HCT116 (cell line): ENCODE data around the gene TES. TPM values are rescaled to one million over a fixed set of nuclear protein-coding genes. Genes with fewer than 3 reads are reported as not detected.

Experiments used
- ATAC-seq: fragments of 200-7000 bp; cut with Tn5 transposase; 2 replicates; pipeline ENCODE4 v1.9.1; 2020; ENCODE audit warnings: mild to moderate bottlenecking, moderate library complexity
- BruUV-seq: library from RNA; stranded (reverse); fragments of 400-500 nt; replicated peaks from 2 replicates; lab custom pipeline; 2021; lab: Mats Ljungman, UMichigan
- CTCF ChIA-PET: fragments of 300-600 bp; sonication (Branson Sonifier 250); formaldehyde crosslinking; loops from one replicate; lab custom pipeline; 2021; ENCODE audit warnings: antibody characterized with exemption; lab: Charles Lee
- POLR2A ChIA-PET: fragments of 300-600, 350-600 bp; sonication (Branson Sonifier 250); formaldehyde crosslinking; loops from one replicate; lab custom pipeline; 2021; ENCODE audit warnings: antibody characterized with exemption; lab: Charles Lee
- RAD21 ChIA-PET, 2 experiments: fragments of 300-600 bp; sonication (Branson Sonifier 250); formaldehyde crosslinking; loops; one replicate each; lab custom pipeline; 2023; ENCODE audit warnings: low total read pairs in 2 of 2; ENCODE audit not compliant: uncharacterized antibody in 2 of 2, unreplicated experiment in 2 of 2, low non-redundant PET in 1 of 2; lab: Charles Lee
- DNase-seq: peaks from one replicate; pipeline ENCODE4 v3.0.0-alpha.2; 2010; ENCODE audit warnings: low read depth, low spot score
- H2AFZ ChIP-seq: fragments of 200-600 bp; shearing (Covaris generic), sonication (generic); 2 replicates; pipeline ENCODE4 v1.6.1; 2017; ENCODE audit warnings: low read depth, mixed run types, mixed read lengths, antibody characterized with exemption, low read length; ENCODE audit not compliant: poor library complexity, severe bottlenecking
- H3K27ac ChIP-seq: 2 replicates; pipeline ENCODE4 v1.5.1; 2012; ENCODE audit warnings: low read depth, low read length
- H3K27me3 ChIP-seq: fragments of 200-600 bp; sonication (generic); 2 replicates; pipeline ENCODE4 v1.6.1; 2016; ENCODE audit warnings: mixed run types, low read length, mixed read lengths; ENCODE audit not compliant: insufficient read depth
- H3K36me3 ChIP-seq, 2 experiments: fragments of 200-500 bp in 1 of 2; fragments of 200-600 bp in 1 of 2; sonication (Bioruptor generic) in 1 of 2; sonication (generic) in 1 of 2; 2 replicates each; pipeline versions ENCODE4 v1.5.1 to v1.6.1; 2014 to 2016; ENCODE audit warnings: low read length in 2 of 2, inconsistent platforms in 1 of 2, mixed read lengths in 1 of 2, mixed run types in 1 of 2; ENCODE audit not compliant: insufficient read depth in 2 of 2, control insufficient read depth in 1 of 2
- H3K4me1 ChIP-seq, 2 experiments: fragments of 200-600 bp in 1 of 2; sonication (generic) in 1 of 2; 2 replicates each; pipeline versions ENCODE4 v1.5.1 to v1.6.1; 2012 to 2017; ENCODE audit warnings: low read length in 2 of 2, inconsistent platforms in 1 of 2, mild to moderate bottlenecking in 1 of 2, mixed read lengths in 1 of 2, mixed run types in 1 of 2, moderate library complexity in 1 of 2; ENCODE audit not compliant: insufficient read depth in 2 of 2, control insufficient read depth in 1 of 2
- H3K4me2 ChIP-seq: fragments of 200-600 bp; sonication (generic); 2 replicates; pipeline ENCODE4 v1.6.1; 2017; ENCODE audit warnings: mixed run types, low read length, mixed read lengths
- H3K4me3 ChIP-seq, 2 experiments: fragments of 200-600 bp in 1 of 2; sonication (generic) in 1 of 2; replicated peaks in 1 of 2; 2 replicates each; pipeline ENCODE4 v1.5.1; 2011 to 2016; ENCODE audit warnings: low read length in 2 of 2, control low read depth in 1 of 2, low read depth in 1 of 2, mild to moderate bottlenecking in 1 of 2, mixed read lengths in 1 of 2, mixed run types in 1 of 2
- H3K79me2 ChIP-seq: fragments of 200-600 bp; sonication (generic); 2 replicates; pipeline ENCODE4 v1.6.1; 2017; ENCODE audit warnings: mild to moderate bottlenecking, mixed run types, low read length, moderate library complexity, mixed read lengths; ENCODE audit not compliant: insufficient read depth
- H3K9ac ChIP-seq: fragments of 200-600 bp; sonication (generic); 2 replicates; pipeline ENCODE4 v1.6.1; 2016; ENCODE audit warnings: low read length, mixed read lengths
- H3K9me2 ChIP-seq: fragments of 200-600 bp; sonication (generic), shearing (Covaris generic); 2 replicates; pipeline ENCODE4 v1.6.1; 2017; ENCODE audit warnings: mixed run types, mild to moderate bottlenecking, moderate library complexity; ENCODE audit not compliant: insufficient read depth
- H3K9me3 ChIP-seq, 2 experiments: fragments of 200-500 bp in 1 of 2; fragments of 200-600 bp in 1 of 2; sonication (Bioruptor generic) in 1 of 2; sonication (generic) in 1 of 2; 2 replicates each; pipeline ENCODE4 v1.6.1; 2014 to 2017; ENCODE audit warnings: low read length in 2 of 2, mixed read lengths in 2 of 2, inconsistent platforms in 1 of 2, low read depth in 1 of 2, mild to moderate bottlenecking in 1 of 2, mixed run types in 1 of 2, moderate library complexity in 1 of 2; ENCODE audit not compliant: control insufficient read depth in 1 of 2, insufficient read depth in 1 of 2
- H4K20me1 ChIP-seq: fragments of 200-600 bp; sonication (generic), shearing (Covaris generic); 2 replicates; pipeline ENCODE4 v1.6.1; 2017; ENCODE audit warnings: mixed run types, mild to moderate bottlenecking, moderate library complexity; ENCODE audit not compliant: insufficient read depth
- FOSL1 ChIP-seq: IDR thresholded peaks from 2 replicates; pipeline ENCODE4 v1.6.1; 2012; ENCODE audit warnings: low read depth
- RAD21 ChIP-seq: IDR thresholded peaks from 2 replicates; pipeline ENCODE4 v1.6.1; 2012; ENCODE audit warnings: low read depth, mild to moderate bottlenecking
- SRF ChIP-seq: IDR thresholded peaks from 2 replicates; pipeline ENCODE4 v1.6.1; 2012; ENCODE audit warnings: low read depth
- ZNF274 ChIP-seq: fragments of 200-500 bp; sonication (Bioruptor generic); IDR thresholded peaks from 2 replicates; pipeline ENCODE4 v1.6.1; 2014; ENCODE audit warnings: mild to moderate bottlenecking, low read depth, low read length, inconsistent platforms
- intact Hi-C: fragments of 100-400 bp; cut with micrococcal nuclease; formaldehyde crosslinking; loops from 2 replicates; pipeline ENCODE4 v1.10.0; 2022
- total RNA-seq: library from RNA; stranded (reverse); gene quantifications from one replicate; pipeline ENCODE4 v1.2.1, GENCODE V29; 2021; ENCODE audit not compliant: unreplicated experiment
- TF ChIP-seq, protein P1 (sequence below), 3 experiments: fragments of 200-600 bp in 1 of 3; sonication (generic) in 1 of 3; IDR thresholded peaks in 2 of 3; conservative IDR thresholded peaks in 1 of 3; 2 replicates each; pipeline ENCODE4 v1.5.1; 2012 to 2017; ENCODE audit warnings: low read depth in 2 of 3, low read length in 2 of 3, antibody characterized with exemption in 1 of 3, borderline replicate concordance in 1 of 3, control low read depth in 1 of 3, mild to moderate bottlenecking in 1 of 3, mixed read lengths in 1 of 3, mixed run types in 1 of 3, moderate library complexity in 1 of 3; ENCODE audit not compliant: insufficient read depth in 1 of 3
- TF ChIP-seq, protein P2 (sequence below): IDR thresholded peaks from 2 replicates; pipeline ENCODE4 v1.6.1; 2012

The TES gene
- total RNA-seq, 1 experiment from 2014 or later = 129 TPM

DNA sequence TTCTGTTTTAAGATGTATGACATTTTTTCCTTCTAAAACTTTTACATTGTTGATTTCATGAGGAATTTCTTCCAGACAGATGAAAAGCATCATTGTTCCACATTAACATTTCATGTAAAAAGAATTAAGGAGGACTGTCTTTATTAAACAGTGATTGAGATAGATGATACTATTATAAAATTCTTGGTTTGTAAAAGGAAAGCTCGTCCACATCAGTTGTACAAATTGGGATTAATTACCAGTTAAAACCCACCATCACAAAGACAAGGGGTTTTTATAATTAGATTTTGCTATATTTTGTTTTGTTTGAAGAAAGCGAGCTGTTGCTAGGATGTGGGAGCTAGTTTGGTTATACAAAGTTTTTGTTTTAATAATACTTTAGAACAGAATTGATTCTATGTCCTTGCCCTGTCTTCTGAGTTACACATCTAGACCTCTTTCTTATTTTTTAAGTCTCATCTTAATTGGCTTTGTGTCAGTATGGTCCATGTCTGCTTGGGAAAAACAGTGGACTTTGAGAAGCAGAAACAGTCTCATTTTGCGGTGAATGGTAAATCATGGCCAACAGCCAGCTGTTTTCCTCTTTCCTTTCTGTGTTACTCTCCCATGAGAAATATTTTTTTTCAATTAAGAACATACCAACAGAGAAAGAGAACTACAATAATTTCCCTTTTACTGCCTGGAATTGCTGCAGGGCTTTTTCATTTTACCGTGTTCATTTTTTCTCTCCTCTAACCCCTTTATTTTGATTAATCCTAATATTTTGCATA lies 3.2 kb downstream of the TES start:
- BruUV-seq = no TSS peak
- H3K27ac ChIP-seq = no peak overlapping the region
- RAD21 ChIA-PET = no interaction called here
- H3K4me3 ChIP-seq = no peak overlapping the region
- H3K9me3 ChIP-seq = no peaks in the 10 kb centered on the region
- intact Hi-C loops = no loop called here
- peaks cover 11% of the 10 kb centered on the region; the same call in 1 of the 2 replicates for H4K20me1 ChIP-seq
- H2AFZ ChIP-seq = no peak overlapping the region
- H3K9ac ChIP-seq = no peak overlapping the region
- peaks cover 74% of the 10 kb centered on the region for H3K79me2 ChIP-seq
- peaks cover 64 to 79% of the 10 kb centered on the region in 2 experiments for H3K4me1 ChIP-seq
- ATAC-seq (no peak), DNase-seq (no peak)
- H3K4me2 ChIP-seq = peak overlapping the region; percentile 1; the same call in 1 of the 2 replicates
- CTCF ChIA-PET = no interaction called here
- TF ChIP-seq, protein P1, sequence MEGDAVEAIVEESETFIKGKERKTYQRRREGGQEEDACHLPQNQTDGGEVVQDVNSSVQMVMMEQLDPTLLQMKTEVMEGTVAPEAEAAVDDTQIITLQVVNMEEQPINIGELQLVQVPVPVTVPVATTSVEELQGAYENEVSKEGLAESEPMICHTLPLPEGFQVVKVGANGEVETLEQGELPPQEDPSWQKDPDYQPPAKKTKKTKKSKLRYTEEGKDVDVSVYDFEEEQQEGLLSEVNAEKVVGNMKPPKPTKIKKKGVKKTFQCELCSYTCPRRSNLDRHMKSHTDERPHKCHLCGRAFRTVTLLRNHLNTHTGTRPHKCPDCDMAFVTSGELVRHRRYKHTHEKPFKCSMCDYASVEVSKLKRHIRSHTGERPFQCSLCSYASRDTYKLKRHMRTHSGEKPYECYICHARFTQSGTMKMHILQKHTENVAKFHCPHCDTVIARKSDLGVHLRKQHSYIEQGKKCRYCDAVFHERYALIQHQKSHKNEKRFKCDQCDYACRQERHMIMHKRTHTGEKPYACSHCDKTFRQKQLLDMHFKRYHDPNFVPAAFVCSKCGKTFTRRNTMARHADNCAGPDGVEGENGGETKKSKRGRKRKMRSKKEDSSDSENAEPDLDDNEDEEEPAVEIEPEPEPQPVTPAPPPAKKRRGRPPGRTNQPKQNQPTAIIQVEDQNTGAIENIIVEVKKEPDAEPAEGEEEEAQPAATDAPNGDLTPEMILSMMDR (IDR thresholded peaks at IDR 0.05 in 2 of 3, conservative IDR thresholded peaks at IDR 0.05 in 1 of 3; ENCODE audit: borderline replicate concordance in 1 of 3, insufficient read depth in 1 of 3, low read depth in 2 of 3, low read length in 2 of 3) = no peak
- TF ChIP-seq ZNF274 (no peak), RAD21 (no peak), FOSL1 (no peak), SRF (no peak)
- TF ChIP-seq, protein P2, sequence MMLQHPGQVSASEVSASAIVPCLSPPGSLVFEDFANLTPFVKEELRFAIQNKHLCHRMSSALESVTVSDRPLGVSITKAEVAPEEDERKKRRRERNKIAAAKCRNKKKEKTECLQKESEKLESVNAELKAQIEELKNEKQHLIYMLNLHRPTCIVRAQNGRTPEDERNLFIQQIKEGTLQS = no peak
- TF ChIP-seq, all 23 proteins: peak for 0
- Histone ChIP-seq H3K9me2 (no peaks in the 10 kb centered on the region), H3K27me3 (no peaks in the 10 kb centered on the region), H3K36me3 (no peaks in the 10 kb centered on the region)
- POLR2A ChIA-PET = no interaction called here
